HCT116 (cell line): ENCODE results near the gene PRPH. TPM values are rescaled to one million over a fixed set of nuclear protein-coding genes. Genes with fewer than 3 reads are reported as not detected.

Experiments
- ATAC-seq: fragments of 200-7000 bp; cut with Tn5 transposase; 2 replicates; pipeline ENCODE4 v1.9.1; 2020; ENCODE audit warnings: mild to moderate bottlenecking, moderate library complexity
- BruUV-seq: library from RNA; stranded (reverse); fragments of 400-500 nt; replicated peaks from 2 replicates; lab custom pipeline; 2021; lab: Mats Ljungman, UMichigan
- CTCF ChIA-PET: fragments of 300-600 bp; sonication (Branson Sonifier 250); formaldehyde crosslinking; loops from one replicate; lab custom pipeline; 2021; ENCODE audit warnings: antibody characterized with exemption; lab: Charles Lee
- POLR2A ChIA-PET: fragments of 300-600, 350-600 bp; sonication (Branson Sonifier 250); formaldehyde crosslinking; loops from one replicate; lab custom pipeline; 2021; ENCODE audit warnings: antibody characterized with exemption; lab: Charles Lee
- RAD21 ChIA-PET, 2 experiments: fragments of 300-600 bp; sonication (Branson Sonifier 250); formaldehyde crosslinking; loops; one replicate each; lab custom pipeline; 2023; ENCODE audit warnings: low total read pairs in 2 of 2; ENCODE audit not compliant: uncharacterized antibody in 2 of 2, unreplicated experiment in 2 of 2, low non-redundant PET in 1 of 2; lab: Charles Lee
- DNase-seq: peaks from one replicate; pipeline ENCODE4 v3.0.0-alpha.2; 2010; ENCODE audit warnings: low read depth, low spot score
- H2AFZ ChIP-seq: fragments of 200-600 bp; shearing (Covaris generic), sonication (generic); 2 replicates; pipeline ENCODE4 v1.6.1; 2017; ENCODE audit warnings: low read depth, mixed run types, mixed read lengths, antibody characterized with exemption, low read length; ENCODE audit not compliant: poor library complexity, severe bottlenecking
- H3K27ac ChIP-seq: 2 replicates; pipeline ENCODE4 v1.5.1; 2012; ENCODE audit warnings: low read depth, low read length
- H3K27me3 ChIP-seq: fragments of 200-600 bp; sonication (generic); 2 replicates; pipeline ENCODE4 v1.6.1; 2016; ENCODE audit warnings: mixed run types, low read length, mixed read lengths; ENCODE audit not compliant: insufficient read depth
- H3K36me3 ChIP-seq, 2 experiments: fragments of 200-500 bp in 1 of 2; fragments of 200-600 bp in 1 of 2; sonication (Bioruptor generic) in 1 of 2; sonication (generic) in 1 of 2; 2 replicates each; pipeline versions ENCODE4 v1.5.1 to v1.6.1; 2014 to 2016; ENCODE audit warnings: low read length in 2 of 2, inconsistent platforms in 1 of 2, mixed read lengths in 1 of 2, mixed run types in 1 of 2; ENCODE audit not compliant: insufficient read depth in 2 of 2, control insufficient read depth in 1 of 2
- H3K4me1 ChIP-seq, 2 experiments: fragments of 200-600 bp in 1 of 2; sonication (generic) in 1 of 2; 2 replicates each; pipeline versions ENCODE4 v1.5.1 to v1.6.1; 2012 to 2017; ENCODE audit warnings: low read length in 2 of 2, inconsistent platforms in 1 of 2, mild to moderate bottlenecking in 1 of 2, mixed read lengths in 1 of 2, mixed run types in 1 of 2, moderate library complexity in 1 of 2; ENCODE audit not compliant: insufficient read depth in 2 of 2, control insufficient read depth in 1 of 2
- H3K4me2 ChIP-seq: fragments of 200-600 bp; sonication (generic); 2 replicates; pipeline ENCODE4 v1.6.1; 2017; ENCODE audit warnings: mixed run types, low read length, mixed read lengths
- H3K4me3 ChIP-seq, 2 experiments: fragments of 200-600 bp in 1 of 2; sonication (generic) in 1 of 2; replicated peaks in 1 of 2; 2 replicates each; pipeline ENCODE4 v1.5.1; 2011 to 2016; ENCODE audit warnings: low read length in 2 of 2, control low read depth in 1 of 2, low read depth in 1 of 2, mild to moderate bottlenecking in 1 of 2, mixed read lengths in 1 of 2, mixed run types in 1 of 2
- H3K79me2 ChIP-seq: fragments of 200-600 bp; sonication (generic); 2 replicates; pipeline ENCODE4 v1.6.1; 2017; ENCODE audit warnings: mild to moderate bottlenecking, mixed run types, low read length, moderate library complexity, mixed read lengths; ENCODE audit not compliant: insufficient read depth
- H3K9ac ChIP-seq: fragments of 200-600 bp; sonication (generic); 2 replicates; pipeline ENCODE4 v1.6.1; 2016; ENCODE audit warnings: low read length, mixed read lengths
- H3K9me2 ChIP-seq: fragments of 200-600 bp; sonication (generic), shearing (Covaris generic); 2 replicates; pipeline ENCODE4 v1.6.1; 2017; ENCODE audit warnings: mixed run types, mild to moderate bottlenecking, moderate library complexity; ENCODE audit not compliant: insufficient read depth
- H3K9me3 ChIP-seq, 2 experiments: fragments of 200-500 bp in 1 of 2; fragments of 200-600 bp in 1 of 2; sonication (Bioruptor generic) in 1 of 2; sonication (generic) in 1 of 2; 2 replicates each; pipeline ENCODE4 v1.6.1; 2014 to 2017; ENCODE audit warnings: low read length in 2 of 2, mixed read lengths in 2 of 2, inconsistent platforms in 1 of 2, low read depth in 1 of 2, mild to moderate bottlenecking in 1 of 2, mixed run types in 1 of 2, moderate library complexity in 1 of 2; ENCODE audit not compliant: control insufficient read depth in 1 of 2, insufficient read depth in 1 of 2
- H4K20me1 ChIP-seq: fragments of 200-600 bp; sonication (generic), shearing (Covaris generic); 2 replicates; pipeline ENCODE4 v1.6.1; 2017; ENCODE audit warnings: mixed run types, mild to moderate bottlenecking, moderate library complexity; ENCODE audit not compliant: insufficient read depth
- CBX3 ChIP-seq: IDR thresholded peaks from 2 replicates; pipeline ENCODE4 v1.6.1; 2012; ENCODE audit warnings: low read depth
- CEBPB ChIP-seq: IDR thresholded peaks from 2 replicates; pipeline ENCODE4 v1.6.1; 2012; ENCODE audit warnings: low read depth
- EGR1 ChIP-seq: IDR thresholded peaks from 2 replicates; pipeline ENCODE4 v1.6.1; 2012; ENCODE audit warnings: low read depth
- ELF1 ChIP-seq: IDR thresholded peaks from 2 replicates; pipeline ENCODE4 v1.6.1; 2012; ENCODE audit warnings: low read depth, borderline replicate concordance
- EZH2phosphoT487 ChIP-seq: fragments of 200-600 bp; IDR thresholded peaks from 2 replicates; pipeline ENCODE4 v1.6.1; 2018; ENCODE audit warnings: antibody characterized with exemption, borderline replicate concordance
- JUND ChIP-seq: IDR thresholded peaks from 2 replicates; pipeline ENCODE4 v1.6.1; 2012
- POLR2A ChIP-seq: IDR thresholded peaks from 2 replicates; pipeline ENCODE4 v1.7.0; 2011; ENCODE audit warnings: borderline replicate concordance; ENCODE audit not compliant: insufficient read depth, insufficient read length; ENCODE audit errors: extremely low read depth
- POLR2AphosphoS5 ChIP-seq: IDR thresholded peaks from 2 replicates; pipeline ENCODE4 v1.6.1; 2011; ENCODE audit warnings: mild to moderate bottlenecking, low read depth, low read length, moderate library complexity
- RAD21 ChIP-seq: IDR thresholded peaks from 2 replicates; pipeline ENCODE4 v1.6.1; 2012; ENCODE audit warnings: low read depth, mild to moderate bottlenecking
- SIN3A ChIP-seq: IDR thresholded peaks from 2 replicates; pipeline ENCODE4 v1.6.1; 2012; ENCODE audit warnings: low read depth
- SP1 ChIP-seq: IDR thresholded peaks from 2 replicates; pipeline ENCODE4 v1.6.1; 2012; ENCODE audit warnings: low read depth
- SRF ChIP-seq: IDR thresholded peaks from 2 replicates; pipeline ENCODE4 v1.6.1; 2012; ENCODE audit warnings: low read depth
- TCF7L2 ChIP-seq: IDR thresholded peaks from 2 replicates; pipeline ENCODE4 v1.7.0; 2011; ENCODE audit warnings: borderline replicate concordance, inconsistent platforms; ENCODE audit not compliant: insufficient read depth, insufficient read length; ENCODE audit errors: extremely low read depth
- ZFX ChIP-seq: fragments of 450-650 bp; IDR thresholded peaks from 2 replicates; pipeline ENCODE4 v1.6.1; 2017
- ZNF274 ChIP-seq: fragments of 200-500 bp; sonication (Bioruptor generic); IDR thresholded peaks from 2 replicates; pipeline ENCODE4 v1.6.1; 2014; ENCODE audit warnings: mild to moderate bottlenecking, low read depth, low read length, inconsistent platforms
- intact Hi-C: fragments of 100-400 bp; cut with micrococcal nuclease; formaldehyde crosslinking; loops from 2 replicates; pipeline ENCODE4 v1.10.0; 2022
- total RNA-seq: library from RNA; stranded (reverse); gene quantifications from one replicate; pipeline ENCODE4 v1.2.1, GENCODE V29; 2021; ENCODE audit not compliant: unreplicated experiment
- TF ChIP-seq, protein P1 (sequence below): IDR thresholded peaks from 2 replicates; pipeline ENCODE4 v1.6.1; 2012
- TF ChIP-seq, protein P2 (sequence below), 3 experiments: fragments of 200-600 bp in 1 of 3; sonication (generic) in 1 of 3; IDR thresholded peaks in 2 of 3; conservative IDR thresholded peaks in 1 of 3; 2 replicates each; pipeline ENCODE4 v1.5.1; 2012 to 2017; ENCODE audit warnings: low read depth in 2 of 3, low read length in 2 of 3, antibody characterized with exemption in 1 of 3, borderline replicate concordance in 1 of 3, control low read depth in 1 of 3, mild to moderate bottlenecking in 1 of 3, mixed read lengths in 1 of 3, mixed run types in 1 of 3, moderate library complexity in 1 of 3; ENCODE audit not compliant: insufficient read depth in 1 of 3
- TF ChIP-seq, protein P3 (sequence below): IDR thresholded peaks from 2 replicates; pipeline ENCODE4 v1.6.1; 2012; ENCODE audit warnings: low read depth
- TF ChIP-seq, protein P4 (sequence below): IDR thresholded peaks from 2 replicates; pipeline ENCODE4 v1.6.1; 2011; ENCODE audit warnings: mild to moderate bottlenecking, low read length, moderate library complexity; ENCODE audit not compliant: insufficient replicate concordance; ENCODE audit errors: extremely low read depth

The PRPH gene
- total RNA-seq, 1 experiment from 2014 or later, result 6.7 TPM

DNA sequence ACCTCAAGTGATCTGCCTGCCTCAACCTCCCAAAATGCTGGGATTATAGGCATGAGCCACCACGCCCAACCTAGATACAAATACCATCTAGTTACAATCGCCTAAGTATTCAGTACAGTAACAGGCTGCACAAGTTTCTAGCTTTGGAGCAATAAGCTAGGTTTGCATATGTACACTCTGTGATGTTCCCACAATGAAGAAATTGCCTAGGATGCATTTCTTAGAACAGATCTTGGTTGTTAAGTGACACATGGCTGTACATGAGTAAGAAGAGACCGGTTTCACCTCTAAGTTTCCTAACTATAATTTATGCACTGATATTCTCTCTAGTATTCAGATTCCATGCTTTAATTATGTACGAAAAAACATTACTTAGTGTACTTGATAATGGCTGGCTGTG is 35.5 kb upstream of the PRPH start:
- Histone ChIP-seq H3K9me2 (no peaks in the 10 kb centered on the region), H2AFZ (no peak overlapping the region), H3K9ac (no peak overlapping the region), H3K9me3 (no peaks in the 10 kb centered on the region), H3K27me3 (no peaks in the 10 kb centered on the region), H4K20me1 (no peaks in the 10 kb centered on the region), H3K27ac (no peak overlapping the region), H3K4me2 (no peak overlapping the region), H3K79me2 (peaks cover 12% of the 10 kb centered on the region), H3K4me1 (peaks cover 14 to 26% of the 10 kb centered on the region in 2 experiments), H3K36me3 (no peaks in the 10 kb centered on the region), H3K4me3 (no peak overlapping the region)
- ATAC-seq (no peak), DNase-seq (no peak)
- no TSS peak for BruUV-seq
- POLR2A ChIA-PET, result no interaction called here
- intact Hi-C loops, result no loop called here
- no peak for TF ChIP-seq POLR2A
- TF ChIP-seq, protein P1, sequence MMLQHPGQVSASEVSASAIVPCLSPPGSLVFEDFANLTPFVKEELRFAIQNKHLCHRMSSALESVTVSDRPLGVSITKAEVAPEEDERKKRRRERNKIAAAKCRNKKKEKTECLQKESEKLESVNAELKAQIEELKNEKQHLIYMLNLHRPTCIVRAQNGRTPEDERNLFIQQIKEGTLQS, result no peak
- no peak for TF ChIP-seq SP1
- TF ChIP-seq SIN3A, result no peak
- no peak for TF ChIP-seq TCF7L2
- TF ChIP-seq EZH2phosphoT487, result no peak
- no peak for TF ChIP-seq CEBPB
- no peak for TF ChIP-seq EGR1
- TF ChIP-seq, protein P2, sequence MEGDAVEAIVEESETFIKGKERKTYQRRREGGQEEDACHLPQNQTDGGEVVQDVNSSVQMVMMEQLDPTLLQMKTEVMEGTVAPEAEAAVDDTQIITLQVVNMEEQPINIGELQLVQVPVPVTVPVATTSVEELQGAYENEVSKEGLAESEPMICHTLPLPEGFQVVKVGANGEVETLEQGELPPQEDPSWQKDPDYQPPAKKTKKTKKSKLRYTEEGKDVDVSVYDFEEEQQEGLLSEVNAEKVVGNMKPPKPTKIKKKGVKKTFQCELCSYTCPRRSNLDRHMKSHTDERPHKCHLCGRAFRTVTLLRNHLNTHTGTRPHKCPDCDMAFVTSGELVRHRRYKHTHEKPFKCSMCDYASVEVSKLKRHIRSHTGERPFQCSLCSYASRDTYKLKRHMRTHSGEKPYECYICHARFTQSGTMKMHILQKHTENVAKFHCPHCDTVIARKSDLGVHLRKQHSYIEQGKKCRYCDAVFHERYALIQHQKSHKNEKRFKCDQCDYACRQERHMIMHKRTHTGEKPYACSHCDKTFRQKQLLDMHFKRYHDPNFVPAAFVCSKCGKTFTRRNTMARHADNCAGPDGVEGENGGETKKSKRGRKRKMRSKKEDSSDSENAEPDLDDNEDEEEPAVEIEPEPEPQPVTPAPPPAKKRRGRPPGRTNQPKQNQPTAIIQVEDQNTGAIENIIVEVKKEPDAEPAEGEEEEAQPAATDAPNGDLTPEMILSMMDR (IDR thresholded peaks at IDR 0.05 in 2 of 3, conservative IDR thresholded peaks at IDR 0.05 in 1 of 3; ENCODE audit: borderline replicate concordance in 1 of 3, insufficient read depth in 1 of 3, low read depth in 2 of 3, low read length in 2 of 3), result no peak
- TF ChIP-seq ZNF274, result no peak
- TF ChIP-seq, protein P3, sequence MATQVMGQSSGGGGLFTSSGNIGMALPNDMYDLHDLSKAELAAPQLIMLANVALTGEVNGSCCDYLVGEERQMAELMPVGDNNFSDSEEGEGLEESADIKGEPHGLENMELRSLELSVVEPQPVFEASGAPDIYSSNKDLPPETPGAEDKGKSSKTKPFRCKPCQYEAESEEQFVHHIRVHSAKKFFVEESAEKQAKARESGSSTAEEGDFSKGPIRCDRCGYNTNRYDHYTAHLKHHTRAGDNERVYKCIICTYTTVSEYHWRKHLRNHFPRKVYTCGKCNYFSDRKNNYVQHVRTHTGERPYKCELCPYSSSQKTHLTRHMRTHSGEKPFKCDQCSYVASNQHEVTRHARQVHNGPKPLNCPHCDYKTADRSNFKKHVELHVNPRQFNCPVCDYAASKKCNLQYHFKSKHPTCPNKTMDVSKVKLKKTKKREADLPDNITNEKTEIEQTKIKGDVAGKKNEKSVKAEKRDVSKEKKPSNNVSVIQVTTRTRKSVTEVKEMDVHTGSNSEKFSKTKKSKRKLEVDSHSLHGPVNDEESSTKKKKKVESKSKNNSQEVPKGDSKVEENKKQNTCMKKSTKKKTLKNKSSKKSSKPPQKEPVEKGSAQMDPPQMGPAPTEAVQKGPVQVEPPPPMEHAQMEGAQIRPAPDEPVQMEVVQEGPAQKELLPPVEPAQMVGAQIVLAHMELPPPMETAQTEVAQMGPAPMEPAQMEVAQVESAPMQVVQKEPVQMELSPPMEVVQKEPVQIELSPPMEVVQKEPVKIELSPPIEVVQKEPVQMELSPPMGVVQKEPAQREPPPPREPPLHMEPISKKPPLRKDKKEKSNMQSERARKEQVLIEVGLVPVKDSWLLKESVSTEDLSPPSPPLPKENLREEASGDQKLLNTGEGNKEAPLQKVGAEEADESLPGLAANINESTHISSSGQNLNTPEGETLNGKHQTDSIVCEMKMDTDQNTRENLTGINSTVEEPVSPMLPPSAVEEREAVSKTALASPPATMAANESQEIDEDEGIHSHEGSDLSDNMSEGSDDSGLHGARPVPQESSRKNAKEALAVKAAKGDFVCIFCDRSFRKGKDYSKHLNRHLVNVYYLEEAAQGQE, result no peak
- TF ChIP-seq, protein P4, sequence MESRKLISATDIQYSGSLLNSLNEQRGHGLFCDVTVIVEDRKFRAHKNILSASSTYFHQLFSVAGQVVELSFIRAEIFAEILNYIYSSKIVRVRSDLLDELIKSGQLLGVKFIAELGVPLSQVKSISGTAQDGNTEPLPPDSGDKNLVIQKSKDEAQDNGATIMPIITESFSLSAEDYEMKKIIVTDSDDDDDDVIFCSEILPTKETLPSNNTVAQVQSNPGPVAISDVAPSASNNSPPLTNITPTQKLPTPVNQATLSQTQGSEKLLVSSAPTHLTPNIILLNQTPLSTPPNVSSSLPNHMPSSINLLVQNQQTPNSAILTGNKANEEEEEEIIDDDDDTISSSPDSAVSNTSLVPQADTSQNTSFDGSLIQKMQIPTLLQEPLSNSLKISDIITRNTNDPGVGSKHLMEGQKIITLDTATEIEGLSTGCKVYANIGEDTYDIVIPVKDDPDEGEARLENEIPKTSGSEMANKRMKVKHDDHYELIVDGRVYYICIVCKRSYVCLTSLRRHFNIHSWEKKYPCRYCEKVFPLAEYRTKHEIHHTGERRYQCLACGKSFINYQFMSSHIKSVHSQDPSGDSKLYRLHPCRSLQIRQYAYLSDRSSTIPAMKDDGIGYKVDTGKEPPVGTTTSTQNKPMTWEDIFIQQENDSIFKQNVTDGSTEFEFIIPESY, result no peak
- TF ChIP-seq POLR2AphosphoS5, result no peak
- no peak for TF ChIP-seq RAD21
- no peak for TF ChIP-seq CBX3
- no peak for TF ChIP-seq ZFX
- no peak for TF ChIP-seq SRF
- no peak for TF ChIP-seq JUND
- TF ChIP-seq ELF1, result no peak
- CTCF ChIA-PET, result no interaction called here
- RAD21 ChIA-PET, result no interaction called here
